ENCODE data around the gene ZNF536. TPM values are rescaled to one million over a fixed set of nuclear protein-coding genes. Genes with fewer than 3 reads are reported as not detected.

Gene ZNF536
- total and polyA plus RNA-seq, 12 donors = 0.22 to 10.7 (median 3.7) TPM

DNA sequence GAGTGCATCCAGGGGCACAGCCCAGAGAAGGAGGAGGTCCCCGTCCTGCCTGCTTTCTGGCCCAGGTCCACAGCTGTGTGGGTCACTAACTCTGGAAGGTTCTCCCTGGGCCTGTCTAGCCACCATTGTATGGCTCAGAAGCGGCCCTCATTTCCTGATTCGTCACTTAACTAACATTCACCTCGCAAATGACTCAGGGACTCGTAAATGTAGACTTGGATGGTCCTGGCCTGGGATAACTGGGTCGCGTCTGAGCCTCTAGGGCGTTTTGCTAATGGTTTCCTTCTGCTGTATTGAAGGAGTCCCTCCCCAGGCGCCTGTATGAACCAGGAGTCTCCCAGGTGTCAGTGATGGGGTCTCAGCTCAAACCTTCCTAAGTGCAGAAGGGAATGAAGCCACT lies 162.8 kb downstream of the ZNF536 start:
- DNase-seq (no peak), ATAC-seq (no peak)
- Histone ChIP-seq H3K27me3 (peaks cover 0 to 7% (median 0%) of the 10 kb centered on the region in 7 donors), H3K4me1 (no peaks in the 10 kb centered on the region), H3K36me3 (no peaks in the 10 kb centered on the region), H3K9me3 (no peaks in the 10 kb centered on the region), H3K27ac (no peak overlapping the region), H3K4me3 (no peak overlapping the region)
- intact Hi-C loops (cut with DNase I) = no loop called here
- TF ChIP-seq, protein P1, sequence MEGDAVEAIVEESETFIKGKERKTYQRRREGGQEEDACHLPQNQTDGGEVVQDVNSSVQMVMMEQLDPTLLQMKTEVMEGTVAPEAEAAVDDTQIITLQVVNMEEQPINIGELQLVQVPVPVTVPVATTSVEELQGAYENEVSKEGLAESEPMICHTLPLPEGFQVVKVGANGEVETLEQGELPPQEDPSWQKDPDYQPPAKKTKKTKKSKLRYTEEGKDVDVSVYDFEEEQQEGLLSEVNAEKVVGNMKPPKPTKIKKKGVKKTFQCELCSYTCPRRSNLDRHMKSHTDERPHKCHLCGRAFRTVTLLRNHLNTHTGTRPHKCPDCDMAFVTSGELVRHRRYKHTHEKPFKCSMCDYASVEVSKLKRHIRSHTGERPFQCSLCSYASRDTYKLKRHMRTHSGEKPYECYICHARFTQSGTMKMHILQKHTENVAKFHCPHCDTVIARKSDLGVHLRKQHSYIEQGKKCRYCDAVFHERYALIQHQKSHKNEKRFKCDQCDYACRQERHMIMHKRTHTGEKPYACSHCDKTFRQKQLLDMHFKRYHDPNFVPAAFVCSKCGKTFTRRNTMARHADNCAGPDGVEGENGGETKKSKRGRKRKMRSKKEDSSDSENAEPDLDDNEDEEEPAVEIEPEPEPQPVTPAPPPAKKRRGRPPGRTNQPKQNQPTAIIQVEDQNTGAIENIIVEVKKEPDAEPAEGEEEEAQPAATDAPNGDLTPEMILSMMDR (IDR thresholded peaks at IDR 0.05) = no peak
- 76 to 80% methylated on average over 9 of the region's 9 CpGs for WGBS, 2 donors

- DNase-seq = no peak
- WGBS, 2 donors = 85 to 89% methylated on average over 7 of the region's 7 CpGs
- no peak for ATAC-seq
- Histone ChIP-seq H3K4me3 (no peak overlapping the region), H3K4me1 (no peaks in the 10 kb centered on the region), H3K9me3 (no peaks in the 10 kb centered on the region), H3K27me3 (peaks cover 0 to 11% (median 0%) of the 10 kb centered on the region in 7 donors), H3K36me3 (no peaks in the 10 kb centered on the region), H3K27ac (no peak overlapping the region)
- intact Hi-C loops (cut with DNase I) = no loop called here
- TF ChIP-seq, protein P1 (IDR thresholded peaks at IDR 0.05) = no peak
Observed at GRCh38 chr19:30536975-30537374, 164.8 kb downstream of the ZNF536 start.

GRCh38 chr19:30539315-30539714 lies 167.1 kb downstream of the ZNF536 start:
- DNase-seq = no peak
- TF ChIP-seq, protein P1 (IDR thresholded peaks at IDR 0.05) = no peak
- Histone ChIP-seq H3K27me3 (peaks cover 0 to 11% (median 0%) of the 10 kb centered on the region in 7 donors), H3K36me3 (no peaks in the 10 kb centered on the region), H3K9me3 (no peaks in the 10 kb centered on the region), H3K27ac (no peak overlapping the region), H3K4me3 (no peak overlapping the region), H3K4me1 (no peaks in the 10 kb centered on the region)
- WGBS, 2 donors = 83 to 86% methylated on average over 4 of the region's 4 CpGs
- no peak for ATAC-seq
- intact Hi-C loops (cut with DNase I) = no loop called here

DNA sequence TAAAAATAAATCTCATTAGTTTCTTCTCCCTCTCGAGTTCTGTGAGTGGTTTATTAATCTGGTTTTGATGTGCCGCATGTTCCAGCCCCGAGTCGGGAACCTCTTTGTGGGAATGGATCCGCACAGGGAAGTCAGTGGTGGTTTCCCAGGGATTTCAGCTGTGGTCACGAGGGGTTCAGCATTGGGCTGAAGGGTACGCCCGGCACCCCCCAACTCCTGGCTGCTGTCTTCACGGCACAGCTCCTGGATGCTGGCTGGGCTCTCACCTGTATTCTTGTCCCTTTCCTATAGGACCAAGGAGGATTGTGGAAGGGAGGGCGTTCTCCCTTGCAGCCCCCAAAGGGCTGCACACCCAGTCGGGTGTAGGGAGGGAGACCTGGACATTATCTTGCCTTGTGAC lies 167.8 kb downstream of the ZNF536 start:
- WGBS, 2 donors = 89 to 92% methylated on average over 11 of the region's 11 CpGs
- Histone ChIP-seq H3K36me3 (no peaks in the 10 kb centered on the region), H3K4me1 (no peaks in the 10 kb centered on the region), H3K9me3 (no peaks in the 10 kb centered on the region), H3K27me3 (peaks cover 0 to 11% (median 0%) of the 10 kb centered on the region in 7 donors), H3K27ac (no peak overlapping the region), H3K4me3 (no peak overlapping the region)
- intact Hi-C loops (cut with DNase I) = no loop called here
- ATAC-seq (no peak), DNase-seq (no peak)
- TF ChIP-seq, protein P1 (IDR thresholded peaks at IDR 0.05) = no peak
